Measurements from ENCODE around the gene TBC1D22A.

DNA sequence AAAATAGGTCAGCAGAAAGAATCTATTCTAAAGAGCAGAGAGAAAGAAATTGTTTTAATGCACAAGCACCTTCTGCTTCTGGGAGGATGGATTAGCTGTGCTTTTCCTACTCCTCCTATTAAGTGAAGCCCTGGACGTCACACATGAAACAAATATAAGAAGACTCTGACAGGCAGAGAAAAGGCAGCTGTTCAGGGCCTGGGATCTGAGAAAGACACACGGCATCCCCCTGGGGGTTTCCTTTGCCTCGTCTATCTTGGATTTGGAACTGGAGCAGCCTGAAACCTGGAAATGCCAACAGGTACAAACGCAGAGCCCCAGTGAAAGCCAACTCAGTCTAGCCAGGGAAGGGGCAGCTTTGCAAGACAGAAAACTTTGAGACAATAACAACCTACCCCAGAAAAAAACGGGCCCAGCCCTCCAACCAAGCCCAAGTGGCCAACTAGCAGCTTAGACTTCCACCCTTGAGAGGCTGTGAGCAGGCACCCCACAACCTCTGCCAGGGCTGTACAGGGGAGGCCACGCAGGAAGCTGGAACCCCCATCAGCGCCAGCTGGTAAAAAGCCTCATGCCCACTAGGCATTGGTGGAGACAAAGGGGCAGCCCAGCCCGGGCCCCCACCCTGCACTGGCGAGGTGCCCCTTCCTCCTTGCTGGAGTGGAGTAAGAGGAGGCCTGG is 31.7 kb upstream of the TBC1D22A start:
- TF ChIP-seq, protein P1, sequence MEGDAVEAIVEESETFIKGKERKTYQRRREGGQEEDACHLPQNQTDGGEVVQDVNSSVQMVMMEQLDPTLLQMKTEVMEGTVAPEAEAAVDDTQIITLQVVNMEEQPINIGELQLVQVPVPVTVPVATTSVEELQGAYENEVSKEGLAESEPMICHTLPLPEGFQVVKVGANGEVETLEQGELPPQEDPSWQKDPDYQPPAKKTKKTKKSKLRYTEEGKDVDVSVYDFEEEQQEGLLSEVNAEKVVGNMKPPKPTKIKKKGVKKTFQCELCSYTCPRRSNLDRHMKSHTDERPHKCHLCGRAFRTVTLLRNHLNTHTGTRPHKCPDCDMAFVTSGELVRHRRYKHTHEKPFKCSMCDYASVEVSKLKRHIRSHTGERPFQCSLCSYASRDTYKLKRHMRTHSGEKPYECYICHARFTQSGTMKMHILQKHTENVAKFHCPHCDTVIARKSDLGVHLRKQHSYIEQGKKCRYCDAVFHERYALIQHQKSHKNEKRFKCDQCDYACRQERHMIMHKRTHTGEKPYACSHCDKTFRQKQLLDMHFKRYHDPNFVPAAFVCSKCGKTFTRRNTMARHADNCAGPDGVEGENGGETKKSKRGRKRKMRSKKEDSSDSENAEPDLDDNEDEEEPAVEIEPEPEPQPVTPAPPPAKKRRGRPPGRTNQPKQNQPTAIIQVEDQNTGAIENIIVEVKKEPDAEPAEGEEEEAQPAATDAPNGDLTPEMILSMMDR (IDR thresholded peaks at IDR 0.05; ENCODE audit: insufficient read depth, low read depth, low read length), result no peak
- TF ChIP-seq EZH2 (IDR thresholded peaks at IDR 0.05; ENCODE audit: insufficient read depth, low read length), result no peak

Data from astrocyte (in vitro differentiated cells and primary cell).